ENCODE results near the gene SMYD3. TPM values are rescaled to one million over a fixed set of nuclear protein-coding genes. Genes with fewer than 3 reads are reported as not detected.

Gene SMYD3
- total and polyA plus RNA-seq, 2 of the 13 experiments (the other 11 are each of a cell fraction or from before 2014, with no cell fraction given): 27.7 to 35.8 TPM

- TF ChIP-seq ZNF101 (CRISPR knock-in tag; IDR thresholded peaks at IDR 0.05; ENCODE audit: borderline replicate concordance, low read depth) (no peak), ZBTB39 (CRISPR knock-in tag; IDR thresholded peaks at IDR 0.05) (no peak)
Measured at GRCh38 chr1:246018146-246018545, 488.9 kb downstream of the SMYD3 start (continued).

DNA sequence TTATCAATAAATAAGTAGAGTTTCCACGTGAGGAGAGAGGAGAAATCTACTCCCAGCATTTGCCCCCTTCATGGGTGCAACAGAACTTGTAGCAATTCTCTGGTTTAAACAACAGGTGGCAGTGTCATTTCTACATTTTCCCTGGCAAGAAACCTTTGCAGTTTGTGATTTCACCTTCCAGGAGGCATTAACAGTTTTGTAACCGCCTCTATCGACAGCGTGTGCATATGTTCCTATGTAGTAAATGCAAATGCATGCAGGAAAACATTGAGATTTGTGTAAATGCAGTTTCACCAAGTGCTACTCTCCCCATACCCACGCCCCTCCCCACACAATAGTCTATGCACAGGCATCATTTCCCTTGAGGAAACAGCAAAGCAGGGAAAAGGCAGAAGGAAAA is 494.7 kb downstream of the SMYD3 start:
- H3K9me3 ChIP-seq (ENCODE audit: low read length): no peaks in the 10 kb centered on the region
- H3K9ac ChIP-seq (ENCODE audit: insufficient read depth, low read depth, low read length): no peak overlapping the region
- H3K36me3 ChIP-seq (replicated peaks in 1 of 2; ENCODE audit: control insufficient read depth in 1 of 2, insufficient read depth in 2 of 2, low read length in 2 of 2): no peaks in the 10 kb centered on the region
- ChIA-PET POLR2A (no interaction called here), CTCF (ENCODE audit: low intra/inter-chr PET ratio, low total read pairs) (interaction anchor here (1.1 to 2.6 kb wide), 3 partner anchors 105 to 480 kb away, joined by 3 to 18 read pairs (median 10); no protein-coding TSS in a partner anchor)
- FAIRE-seq (peak; percentile 78), DNase-seq (ENCODE audit: low spot score) (peak; percentile 34), ATAC-seq (peak; percentile 67)
- intact Hi-C loops (cut with micrococcal nuclease; ENCODE audit: unreplicated experiment): loop anchor here (1.0 to 5.0 kb wide), 5 partner anchors 105 to 480 kb away; no protein-coding TSS in a partner anchor
- H3K4me2 ChIP-seq (ENCODE audit: low read depth, low read length): no peak overlapping the region
- H2AFZ ChIP-seq (ENCODE audit: low read length): no peak overlapping the region
- 33% methylated on average over 5 of the region's 5 CpGs for WGBS (ENCODE audit: low lambda C conversion rate)
- in situ Hi-C loops (cut with HindIII; ENCODE audit: extremely low pct_ligation_motif_present, low pct_unique_long_range_greater_than_20kb): loop anchor here (5.0 to 10.0 kb wide), 2 partner anchors 272 to 440 kb away; no protein-coding TSS in a partner anchor
- BruUV-seq (replicated peaks): no TSS peak
- no peak overlapping the region for H3K4me3 ChIP-seq (replicated peaks in 1 of 3; ENCODE audit: insufficient read depth in 1 of 3, low read depth in 2 of 3, low read length in 3 of 3)
- peaks cover 11% of the 10 kb centered on the region for H3K4me1 ChIP-seq (ENCODE audit: insufficient read depth, low read length)
- no peaks in the 10 kb centered on the region for H3K79me2 ChIP-seq (ENCODE audit: insufficient read depth, low read length)
- no peaks in the 10 kb centered on the region for H4K20me1 ChIP-seq (ENCODE audit: insufficient read depth, low read length)
- no peaks in the 10 kb centered on the region for H3K27me3 ChIP-seq (ENCODE audit: control insufficient read depth in 1 of 2, insufficient read depth in 2 of 2, low read length in 2 of 2)
- H3K27ac ChIP-seq (ENCODE audit: extremely low read length, insufficient read depth, low read length): no peak overlapping the region
- TF ChIP-seq, protein P1, sequence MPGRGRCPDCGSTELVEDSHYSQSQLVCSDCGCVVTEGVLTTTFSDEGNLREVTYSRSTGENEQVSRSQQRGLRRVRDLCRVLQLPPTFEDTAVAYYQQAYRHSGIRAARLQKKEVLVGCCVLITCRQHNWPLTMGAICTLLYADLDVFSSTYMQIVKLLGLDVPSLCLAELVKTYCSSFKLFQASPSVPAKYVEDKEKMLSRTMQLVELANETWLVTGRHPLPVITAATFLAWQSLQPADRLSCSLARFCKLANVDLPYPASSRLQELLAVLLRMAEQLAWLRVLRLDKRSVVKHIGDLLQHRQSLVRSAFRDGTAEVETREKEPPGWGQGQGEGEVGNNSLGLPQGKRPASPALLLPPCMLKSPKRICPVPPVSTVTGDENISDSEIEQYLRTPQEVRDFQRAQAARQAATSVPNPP (CRISPR knock-in tag; IDR thresholded peaks at IDR 0.05): no peak
- TF ChIP-seq ZNF772 (CRISPR knock-in tag; IDR thresholded peaks at IDR 0.05) (no peak), STAG1 (CRISPR knock-in tag; IDR thresholded peaks at IDR 0.05) (peak; percentile 82), MIXL1 (CRISPR knock-in tag; IDR thresholded peaks at IDR 0.05) (0 out of 2 replicates have a peak, but pooled peaks have one; percentile 33), CTCF (CRISPR knock-in tag; IDR thresholded peaks at IDR 0.05) (peak; percentile 69), TOE1 (CRISPR knock-in tag; IDR thresholded peaks at IDR 0.05) (no peak), MIER3 (CRISPR knock-in tag; IDR thresholded peaks at IDR 0.05; ENCODE audit: borderline replicate concordance) (no peak), ERF (CRISPR knock-in tag; IDR thresholded peaks at IDR 0.05) (0 out of 2 replicates have a peak, but pooled peaks have one; percentile 21), SMC3 (IDR thresholded peaks at IDR 0.05; ENCODE audit: low read length) (peak; percentile 89), RAD21 (CRISPR knock-in tag; IDR thresholded peaks at IDR 0.05) (peak; percentile 52; the same call in 1 of the 2 replicates)
- TF ChIP-seq, protein P2, sequence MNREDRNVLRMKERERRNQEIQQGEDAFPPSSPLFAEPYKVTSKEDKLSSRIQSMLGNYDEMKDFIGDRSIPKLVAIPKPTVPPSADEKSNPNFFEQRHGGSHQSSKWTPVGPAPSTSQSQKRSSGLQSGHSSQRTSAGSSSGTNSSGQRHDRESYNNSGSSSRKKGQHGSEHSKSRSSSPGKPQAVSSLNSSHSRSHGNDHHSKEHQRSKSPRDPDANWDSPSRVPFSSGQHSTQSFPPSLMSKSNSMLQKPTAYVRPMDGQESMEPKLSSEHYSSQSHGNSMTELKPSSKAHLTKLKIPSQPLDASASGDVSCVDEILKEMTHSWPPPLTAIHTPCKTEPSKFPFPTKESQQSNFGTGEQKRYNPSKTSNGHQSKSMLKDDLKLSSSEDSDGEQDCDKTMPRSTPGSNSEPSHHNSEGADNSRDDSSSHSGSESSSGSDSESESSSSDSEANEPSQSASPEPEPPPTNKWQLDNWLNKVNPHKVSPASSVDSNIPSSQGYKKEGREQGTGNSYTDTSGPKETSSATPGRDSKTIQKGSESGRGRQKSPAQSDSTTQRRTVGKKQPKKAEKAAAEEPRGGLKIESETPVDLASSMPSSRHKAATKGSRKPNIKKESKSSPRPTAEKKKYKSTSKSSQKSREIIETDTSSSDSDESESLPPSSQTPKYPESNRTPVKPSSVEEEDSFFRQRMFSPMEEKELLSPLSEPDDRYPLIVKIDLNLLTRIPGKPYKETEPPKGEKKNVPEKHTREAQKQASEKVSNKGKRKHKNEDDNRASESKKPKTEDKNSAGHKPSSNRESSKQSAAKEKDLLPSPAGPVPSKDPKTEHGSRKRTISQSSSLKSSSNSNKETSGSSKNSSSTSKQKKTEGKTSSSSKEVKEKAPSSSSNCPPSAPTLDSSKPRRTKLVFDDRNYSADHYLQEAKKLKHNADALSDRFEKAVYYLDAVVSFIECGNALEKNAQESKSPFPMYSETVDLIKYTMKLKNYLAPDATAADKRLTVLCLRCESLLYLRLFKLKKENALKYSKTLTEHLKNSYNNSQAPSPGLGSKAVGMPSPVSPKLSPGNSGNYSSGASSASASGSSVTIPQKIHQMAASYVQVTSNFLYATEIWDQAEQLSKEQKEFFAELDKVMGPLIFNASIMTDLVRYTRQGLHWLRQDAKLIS (CRISPR knock-in tag; IDR thresholded peaks at IDR 0.05): no peak
